HG03095 (cell line): ENCODE measurements around the gene NCAN.
"Not testable (repeated sequence)": the region's sequence is repeated elsewhere in the genome, so short reads cannot be mapped to it uniquely, and the experiment has no call there.

ENCODE experiments used
- ATAC-seq: cut with Tn5 transposase; IDR thresholded peaks from one replicate; pipeline ENCODE4 v1.9.1; 2021; ENCODE audit warnings: moderate library complexity; ENCODE audit not compliant: unreplicated experiment

The NCAN gene

GRCh38 chr19:19223636-19224035, 11.9 kb downstream of the NCAN start:
- no peak for ATAC-seq

- ATAC-seq: no peak
Observed at GRCh38 chr19:19224150-19224851, 12.5 kb downstream of the NCAN start.

- ATAC-seq: no peak
Observed at GRCh38 chr19:19224852-19225494, 13.2 kb downstream of the NCAN start.

DNA sequence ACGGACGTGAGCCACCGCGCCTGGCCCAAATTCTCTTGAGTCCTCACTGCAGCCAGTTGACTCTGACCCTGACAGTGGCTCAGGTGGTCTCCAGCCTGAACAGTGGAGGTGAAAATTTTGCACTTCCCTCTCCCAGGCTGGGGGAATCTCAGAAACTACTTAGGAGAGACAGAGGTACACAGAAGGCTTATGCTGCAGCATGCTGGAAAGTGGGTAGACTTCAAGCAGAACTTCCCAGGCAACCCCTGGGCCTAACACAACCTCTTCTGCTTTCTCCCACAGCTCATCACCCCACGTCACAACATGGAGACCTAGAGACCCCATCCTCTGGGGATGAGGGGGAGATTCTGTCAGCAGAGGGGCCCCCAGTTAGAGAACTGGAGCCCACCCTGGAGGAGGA, 14.4 kb downstream of the NCAN start:
- no peak for ATAC-seq

DNA sequence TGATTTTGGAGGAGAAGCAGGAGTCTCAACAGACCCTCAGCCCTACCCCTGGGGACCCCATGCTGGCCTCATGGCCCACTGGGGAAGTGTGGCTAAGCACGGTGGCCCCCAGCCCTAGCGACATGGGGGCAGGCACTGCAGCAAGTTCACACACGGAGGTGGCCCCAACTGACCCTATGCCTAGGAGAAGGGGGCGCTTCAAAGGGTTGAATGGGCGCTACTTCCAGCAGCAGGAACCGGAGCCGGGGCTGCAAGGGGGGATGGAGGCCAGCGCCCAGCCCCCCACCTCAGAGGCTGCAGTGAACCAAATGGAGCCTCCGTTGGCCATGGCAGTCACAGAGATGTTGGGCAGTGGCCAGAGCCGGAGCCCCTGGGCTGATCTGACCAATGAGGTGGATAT, 14.9 kb downstream of the NCAN start:
- ATAC-seq: no peak

DNA sequence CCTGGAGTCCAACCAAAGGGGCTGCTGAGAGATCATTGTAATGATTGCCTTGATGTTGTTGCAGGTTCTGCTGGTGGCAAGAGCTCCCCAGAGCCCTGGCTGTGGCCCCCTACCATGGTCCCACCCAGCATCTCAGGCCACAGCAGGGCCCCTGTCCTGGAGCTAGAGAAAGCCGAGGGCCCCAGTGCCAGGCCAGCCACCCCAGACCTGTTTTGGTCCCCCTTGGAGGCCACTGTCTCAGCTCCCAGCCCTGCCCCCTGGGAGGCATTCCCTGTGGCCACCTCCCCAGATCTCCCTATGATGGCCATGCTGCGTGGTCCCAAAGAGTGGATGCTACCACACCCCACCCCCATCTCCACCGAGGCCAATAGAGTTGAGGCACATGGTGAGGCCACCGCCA, 15.5 kb downstream of the NCAN start:
- no peak for ATAC-seq

- ATAC-seq: no peak
Observed at GRCh38 chr19:19229701-19230100, 17.9 kb downstream of the NCAN start.

GRCh38 chr19:19230999-19231398, 19.2 kb downstream of the NCAN start:
- no peak for ATAC-seq

- ATAC-seq: no peak
Observed at GRCh38 chr19:19232261-19232721, 20.5 kb downstream of the NCAN start.

- ATAC-seq: no peak
Observed at GRCh38 chr19:19234220-19234816, 22.6 kb downstream of the NCAN start.

DNA sequence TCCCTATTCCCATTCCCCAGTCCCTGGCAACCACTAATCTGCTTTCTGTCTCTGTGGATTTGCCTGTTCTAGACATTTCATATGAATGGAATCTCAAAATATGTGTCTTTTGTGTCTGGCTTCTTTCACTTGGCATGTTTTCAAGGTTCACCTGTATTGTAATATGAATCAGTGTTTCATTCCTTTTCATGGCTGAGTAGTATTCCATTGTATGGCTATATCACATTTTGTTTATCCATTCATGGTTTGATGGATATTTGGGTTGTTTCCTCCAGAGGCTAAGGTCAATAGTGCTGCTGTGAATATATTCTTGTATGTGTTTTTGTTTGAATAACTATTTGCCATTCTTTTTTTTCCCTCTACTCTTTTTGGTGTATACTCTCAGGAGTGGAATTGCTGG, 24.4 kb downstream of the NCAN start:
- ATAC-seq: no peak

DNA sequence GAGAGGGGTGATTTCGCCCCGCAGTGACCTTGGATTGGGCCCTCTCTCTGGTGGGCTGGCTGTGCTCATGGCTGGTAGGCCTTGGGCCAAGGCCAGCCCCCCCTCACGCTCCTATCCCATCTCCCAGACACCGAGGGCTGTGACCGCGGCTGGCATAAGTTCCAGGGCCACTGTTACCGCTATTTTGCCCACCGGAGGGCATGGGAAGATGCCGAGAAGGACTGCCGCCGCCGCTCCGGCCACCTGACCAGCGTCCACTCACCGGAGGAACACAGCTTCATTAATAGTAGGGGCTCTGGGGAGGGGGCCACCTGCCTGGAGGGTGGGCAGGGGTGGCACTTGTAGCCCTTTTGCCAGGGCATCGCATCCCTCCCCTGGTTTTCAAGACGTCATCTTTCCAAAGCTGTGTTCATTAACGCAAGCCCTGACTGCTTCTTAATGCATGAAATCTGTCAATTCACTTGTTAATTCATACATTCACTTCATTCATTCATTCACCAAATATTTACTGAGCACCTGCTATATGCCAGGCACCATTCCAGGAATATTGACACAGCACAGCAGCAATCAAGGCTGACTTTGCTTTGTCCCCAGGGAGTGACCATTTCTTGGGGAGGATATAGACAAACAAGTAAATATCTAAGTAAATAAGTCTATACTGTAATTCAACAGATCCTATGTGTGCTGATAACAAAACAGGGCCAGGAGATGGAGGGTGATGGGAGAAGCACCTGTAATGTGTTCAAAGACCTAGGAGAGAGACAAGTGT, 26.6 kb downstream of the NCAN start:
- no peak for ATAC-seq

DNA sequence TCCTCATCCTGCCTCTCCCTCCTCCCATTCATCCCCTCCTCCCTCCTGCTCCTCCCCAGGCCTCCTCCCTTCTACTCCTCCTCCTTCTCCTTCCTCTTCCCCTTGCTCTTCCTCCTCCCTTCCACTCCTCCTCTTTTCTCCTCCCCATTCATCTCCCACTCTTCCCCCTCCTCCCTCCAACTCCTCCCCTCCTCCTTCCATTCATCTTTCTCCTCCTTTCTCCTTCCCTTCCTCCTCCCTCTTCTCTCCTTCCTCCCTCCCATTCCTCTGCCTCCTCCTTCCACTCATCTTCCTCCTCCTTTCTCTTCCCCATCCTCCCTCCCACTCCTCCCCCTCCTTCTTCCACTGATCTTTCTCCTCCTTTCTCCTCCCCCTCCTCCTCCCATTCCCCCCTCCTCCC, 27.9 kb downstream of the NCAN start:
- ATAC-seq: no peak

GRCh38 chr19:19240476-19240875, 28.7 kb downstream of the NCAN start:
- no peak for ATAC-seq

DNA sequence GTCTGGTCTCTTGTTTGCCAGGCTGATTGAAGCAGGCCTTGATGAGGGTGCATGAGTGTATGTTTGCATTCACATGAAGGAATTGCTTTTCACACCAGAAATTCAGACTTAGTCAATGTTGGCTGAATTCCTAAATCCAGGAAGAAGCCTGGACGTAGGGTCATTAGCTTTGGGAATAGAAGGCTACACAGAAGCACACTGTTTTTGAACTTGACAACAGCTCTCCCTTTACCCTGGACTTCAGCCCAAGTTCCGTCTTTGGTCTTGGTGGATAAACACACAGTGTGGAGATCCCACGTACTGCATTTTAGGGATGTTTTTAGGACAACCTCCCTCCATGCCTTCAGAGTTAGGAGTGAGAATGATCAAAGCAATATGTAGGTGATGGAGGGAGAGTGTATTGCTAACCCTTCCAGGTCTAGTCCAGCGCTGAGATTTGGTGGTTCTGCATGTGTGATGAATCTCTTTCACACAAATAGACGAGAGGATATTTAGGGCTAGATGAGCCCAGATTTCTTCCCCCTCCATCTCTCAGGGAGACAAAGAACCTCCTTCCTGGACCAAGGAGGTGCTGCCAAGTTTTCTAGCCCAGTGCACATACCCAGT, 38.5 kb downstream of the NCAN start:
- no peak for ATAC-seq

GRCh38 chr19:19253409-19253808, 41.7 kb downstream of the NCAN start:
- not testable (repeated sequence) for ATAC-seq

- no peak for ATAC-seq
Observed at GRCh38 chr19:19256072-19256969, 44.6 kb downstream of the NCAN start.

- no peak for ATAC-seq
Observed at GRCh38 chr19:19257137-19257536, 45.4 kb downstream of the NCAN start.

DNA sequence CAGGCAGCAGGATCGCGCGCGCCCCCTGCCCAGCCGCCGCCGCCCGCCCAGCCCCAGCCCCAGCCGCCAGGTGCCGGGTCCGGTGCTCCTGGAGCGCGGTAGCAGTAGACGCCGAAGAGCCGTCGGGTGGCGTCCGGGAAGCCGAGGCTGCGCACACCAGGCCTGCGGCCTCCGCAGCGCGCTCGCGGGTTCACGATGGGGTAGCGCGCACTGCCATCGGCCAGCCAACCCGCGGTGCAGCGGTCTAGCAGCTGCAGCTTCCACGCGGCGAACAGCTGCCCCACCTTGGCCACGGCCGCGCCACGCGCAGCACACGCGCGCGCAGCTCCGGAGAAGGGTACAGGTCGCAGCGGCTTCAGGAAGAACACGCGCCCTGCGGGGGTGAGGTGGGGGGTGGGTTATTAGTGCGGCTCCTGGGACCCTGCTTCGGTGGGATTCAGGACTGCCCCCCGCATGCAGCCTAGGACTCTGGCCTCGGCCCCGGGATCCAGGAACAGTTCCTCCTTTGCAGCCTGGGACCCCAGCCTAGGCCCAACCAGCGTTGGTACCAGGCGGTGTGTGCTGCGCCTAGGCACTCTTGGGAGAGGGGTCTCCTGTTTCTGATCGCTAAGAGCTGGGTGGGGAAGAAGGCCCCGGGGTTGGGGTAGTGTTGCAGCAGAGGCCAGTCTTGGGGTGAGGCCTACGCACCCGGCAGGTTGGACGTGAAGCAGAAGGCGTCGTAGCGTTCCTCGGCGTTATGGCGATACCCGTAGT, 46.3 kb downstream of the NCAN start:
- no peak for ATAC-seq
